ENCODE measurements around the gene ABHD8.
A peak's percentile ranks its signal among the peaks of the same experiment; 100 is the strongest.

ABHD8 gene

GRCh38 chr19:17303940-17304267 lies 679 bp upstream of the ABHD8 start:
- Histone ChIP-seq H3K14ac (ENCODE audit: low read length) (no peak overlapping the region), H3K9me3 (ENCODE audit: insufficient read depth, low read depth, low read length) (no peaks in the 10 kb centered on the region), H3K79me2 (ENCODE audit: control insufficient read depth, insufficient read depth, low read length, poor library complexity) (peaks cover 11% of the 10 kb centered on the region), H3K9ac (ENCODE audit: low read length) (no peak overlapping the region), H3K36me3 (ENCODE audit: control insufficient read depth in 1 of 2, insufficient read depth in 2 of 2, low read length in 2 of 2) (peaks cover 11 to 16% of the 10 kb centered on the region in 2 experiments), H2BK5ac (ENCODE audit: low read depth, low read length, poor library complexity) (no peak overlapping the region), H4K12ac (ENCODE audit: low read depth, low read length) (no peak overlapping the region), H3K27me3 (ENCODE audit: insufficient read depth, low read length) (no peaks in the 10 kb centered on the region), H2AFZ (ENCODE audit: insufficient read depth, low read length, poor library complexity) (no peak overlapping the region), H3K4me1 (ENCODE audit: control insufficient read depth in 1 of 2, insufficient read depth in 2 of 2, low read length in 2 of 2) (peaks cover 23 to 32% of the 10 kb centered on the region in 2 experiments), H3K79me1 (ENCODE audit: low read length) (peaks cover 24% of the 10 kb centered on the region), H2BK12ac (ENCODE audit: low read length) (peak overlapping the region; percentile 29), H2BK120ac (ENCODE audit: insufficient read depth, low read length, poor library complexity) (no peak overlapping the region), H4K8ac (ENCODE audit: low read depth, low read length) (no peak overlapping the region), H3K4me2 (ENCODE audit: low read length) (no peak overlapping the region), H3K4ac (ENCODE audit: low read depth, low read length) (no peak overlapping the region), H3K18ac (ENCODE audit: low read length) (no peak overlapping the region), H3K23ac (ENCODE audit: low read length) (no peak overlapping the region), H4K91ac (ENCODE audit: low read depth, low read length) (no peak overlapping the region), H3K4me3 (ENCODE audit: low read depth, low read length) (no peak overlapping the region), H3K27ac (ENCODE audit: low read depth, low read length) (no peak overlapping the region), H2AK5ac (ENCODE audit: low read length) (no peak overlapping the region)
- no CpG with 5 or more reads among the region's 12 CpGs for WGBS (ENCODE audit: extremely low coverage, insufficient coverage, insufficient read length)
- DNase-seq = no peak

DNA sequence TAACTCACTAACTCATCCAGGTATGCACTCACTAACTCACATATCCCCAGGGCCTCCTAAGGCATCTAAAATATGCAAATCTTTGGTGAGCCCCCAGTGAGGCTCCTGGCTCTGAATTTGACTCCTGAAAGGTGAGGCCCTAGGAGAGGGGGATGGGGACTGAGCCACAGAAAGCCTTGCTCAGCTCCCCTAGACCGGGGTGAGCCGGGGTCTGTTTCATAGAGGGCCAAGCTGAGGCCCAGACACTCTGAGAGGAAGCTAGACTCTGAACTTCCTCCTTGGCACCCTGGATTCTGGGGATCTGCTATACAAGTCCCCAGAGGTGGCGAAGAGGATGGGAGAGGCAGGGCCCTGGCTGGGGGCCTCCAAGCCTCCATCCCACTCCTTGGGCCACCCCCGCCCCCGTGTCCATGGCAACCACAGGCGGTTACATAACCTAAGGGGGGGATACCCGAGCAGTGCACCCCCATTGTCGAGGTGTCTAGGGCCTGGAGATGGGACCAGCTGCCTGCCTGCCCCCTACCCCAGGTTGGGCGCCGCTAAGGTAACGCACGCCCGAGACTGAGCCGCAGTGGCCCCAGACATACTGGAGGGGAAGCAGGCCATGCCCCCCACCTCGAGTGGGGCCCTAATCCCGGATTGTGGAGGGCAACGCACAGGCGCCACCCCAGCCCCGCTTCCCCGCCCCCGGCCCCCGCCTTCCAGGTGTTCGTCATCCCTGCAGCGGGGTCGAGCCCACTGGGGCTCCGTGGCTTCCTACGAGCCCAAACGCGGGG lies 646 bp downstream of the ABHD8 start:
- Histone ChIP-seq H3K79me2 (ENCODE audit: control insufficient read depth, insufficient read depth, low read length, poor library complexity) (peaks cover 11% of the 10 kb centered on the region), H4K12ac (ENCODE audit: low read depth, low read length) (peak overlapping the region; percentile 90), H4K91ac (ENCODE audit: low read depth, low read length) (peak overlapping the region; percentile 93), H4K8ac (ENCODE audit: low read depth, low read length) (peak overlapping the region; percentile 92), H3K27ac (ENCODE audit: low read depth, low read length) (peak overlapping the region; percentile 42), H2BK12ac (ENCODE audit: low read length) (peak overlapping the region; percentile 64), H3K18ac (ENCODE audit: low read length) (peak overlapping the region; percentile 73), H3K79me1 (ENCODE audit: low read length) (peaks cover 24% of the 10 kb centered on the region), H2BK120ac (ENCODE audit: insufficient read depth, low read length, poor library complexity) (peak overlapping the region; percentile 67), H2AK5ac (ENCODE audit: low read length) (peak overlapping the region; percentile 73), H3K4ac (ENCODE audit: low read depth, low read length) (peak overlapping the region; percentile 85), H2AFZ (ENCODE audit: insufficient read depth, low read length, poor library complexity) (peak overlapping the region; percentile 74), H3K9me3 (ENCODE audit: insufficient read depth, low read depth, low read length) (no peaks in the 10 kb centered on the region), H3K36me3 (ENCODE audit: control insufficient read depth in 1 of 2, insufficient read depth in 2 of 2, low read length in 2 of 2) (peaks cover 11 to 18% of the 10 kb centered on the region in 2 experiments), H3K14ac (ENCODE audit: low read length) (peak overlapping the region; percentile 87), H3K23ac (ENCODE audit: low read length) (no peak overlapping the region), H3K4me1 (ENCODE audit: control insufficient read depth in 1 of 2, insufficient read depth in 2 of 2, low read length in 2 of 2) (peaks cover 19 to 27% of the 10 kb centered on the region in 2 experiments), H2BK5ac (ENCODE audit: low read depth, low read length, poor library complexity) (peak overlapping the region; percentile 68), H3K4me3 (ENCODE audit: low read depth, low read length) (peak overlapping the region; percentile 71), H3K27me3 (ENCODE audit: insufficient read depth, low read length) (no peaks in the 10 kb centered on the region), H3K9ac (ENCODE audit: low read length) (peak overlapping the region; percentile 77), H3K4me2 (ENCODE audit: low read length) (peak overlapping the region; percentile 95)
- WGBS (ENCODE audit: extremely low coverage, insufficient coverage, insufficient read length) = no CpG with 5 or more reads among the region's 29 CpGs
- DNase-seq = peak; percentile 65 to 81

DNA sequence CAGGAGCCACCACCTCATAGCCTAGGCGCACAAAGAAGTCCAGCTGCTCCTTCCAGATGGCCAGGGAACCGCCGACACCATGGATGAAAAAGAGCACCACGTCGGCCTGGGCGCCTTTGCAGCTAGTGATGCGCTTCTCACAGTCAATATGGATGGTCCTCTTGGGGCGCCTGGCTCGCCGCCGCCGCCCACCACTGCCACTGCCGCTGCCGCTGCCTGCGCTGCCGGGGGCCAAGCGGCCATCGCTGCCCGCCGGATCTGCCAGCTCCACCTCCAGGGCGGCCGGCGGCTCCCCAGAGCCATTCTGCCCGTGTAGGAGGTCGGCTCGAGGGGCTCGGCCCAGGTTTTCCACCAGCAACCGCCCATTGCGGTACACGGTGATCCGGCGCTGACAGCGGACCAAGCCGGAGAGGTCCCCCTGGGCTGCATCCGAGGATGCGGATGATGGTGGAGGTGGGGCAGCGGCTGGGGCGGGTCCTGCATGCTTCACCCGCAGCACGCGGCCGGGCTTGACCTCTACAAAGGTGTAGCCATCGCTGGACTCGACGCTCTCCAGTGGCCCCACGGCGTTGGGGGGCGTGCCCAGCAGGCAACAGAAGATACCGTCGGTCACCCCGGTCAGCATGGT lies 2.1 kb downstream of the ABHD8 start:
- H2BK120ac ChIP-seq (ENCODE audit: insufficient read depth, low read length, poor library complexity) = no peak overlapping the region
- no peak for DNase-seq
- no peak overlapping the region for H4K8ac ChIP-seq (ENCODE audit: low read depth, low read length)
- no peak overlapping the region for H3K23ac ChIP-seq (ENCODE audit: low read length)
- no peak overlapping the region for H3K9ac ChIP-seq (ENCODE audit: low read length)
- H3K79me2 ChIP-seq (ENCODE audit: control insufficient read depth, insufficient read depth, low read length, poor library complexity) = peaks cover 8% of the 10 kb centered on the region
- H2BK5ac ChIP-seq (ENCODE audit: low read depth, low read length, poor library complexity) = no peak overlapping the region
- H3K9me3 ChIP-seq (ENCODE audit: insufficient read depth, low read depth, low read length) = no peaks in the 10 kb centered on the region
- H3K18ac ChIP-seq (ENCODE audit: low read length) = no peak overlapping the region
- no peak overlapping the region for H4K91ac ChIP-seq (ENCODE audit: low read depth, low read length)
- H2AK5ac ChIP-seq (ENCODE audit: low read length) = no peak overlapping the region
- peaks cover 23% of the 10 kb centered on the region for H3K79me1 ChIP-seq (ENCODE audit: low read length)
- H3K4ac ChIP-seq (ENCODE audit: low read depth, low read length) = no peak overlapping the region
- peaks cover 16 to 28% of the 10 kb centered on the region in 2 experiments for H3K4me1 ChIP-seq (ENCODE audit: control insufficient read depth in 1 of 2, insufficient read depth in 2 of 2, low read length in 2 of 2)
- no peak overlapping the region for H4K12ac ChIP-seq (ENCODE audit: low read depth, low read length)
- no peak overlapping the region for H2BK12ac ChIP-seq (ENCODE audit: low read length)
- H3K4me2 ChIP-seq (ENCODE audit: low read length) = no peak overlapping the region
- no CpG with 5 or more reads among the region's 51 CpGs for WGBS (ENCODE audit: extremely low coverage, insufficient coverage, insufficient read length)
- H3K14ac ChIP-seq (ENCODE audit: low read length) = no peak overlapping the region
- no peak overlapping the region for H3K27ac ChIP-seq (ENCODE audit: low read depth, low read length)
- H2AFZ ChIP-seq (ENCODE audit: insufficient read depth, low read length, poor library complexity) = no peak overlapping the region
- H3K4me3 ChIP-seq (ENCODE audit: low read depth, low read length) = peak overlapping the region; percentile 21
- no peaks in the 10 kb centered on the region for H3K27me3 ChIP-seq (ENCODE audit: insufficient read depth, low read length)
- peaks cover 11 to 18% of the 10 kb centered on the region in 2 experiments for H3K36me3 ChIP-seq (ENCODE audit: control insufficient read depth in 1 of 2, insufficient read depth in 2 of 2, low read length in 2 of 2)

GRCh38 chr19:17296976-17297375 lies 6.2 kb downstream of the ABHD8 start:
- Histone ChIP-seq H2AFZ (ENCODE audit: insufficient read depth, low read length, poor library complexity) (no peak overlapping the region), H3K23ac (ENCODE audit: low read length) (no peak overlapping the region), H3K4me1 (ENCODE audit: control insufficient read depth in 1 of 2, insufficient read depth in 2 of 2, low read length in 2 of 2) (peaks cover 4 to 11% of the 10 kb centered on the region in 2 experiments), H3K79me2 (ENCODE audit: control insufficient read depth, insufficient read depth, low read length, poor library complexity) (no peaks in the 10 kb centered on the region), H4K12ac (ENCODE audit: low read depth, low read length) (no peak overlapping the region), H3K79me1 (ENCODE audit: low read length) (peaks cover 10% of the 10 kb centered on the region), H3K14ac (ENCODE audit: low read length) (no peak overlapping the region), H2AK5ac (ENCODE audit: low read length) (no peak overlapping the region), H3K4me2 (ENCODE audit: low read length) (no peak overlapping the region), H3K9ac (ENCODE audit: low read length) (no peak overlapping the region), H3K27me3 (ENCODE audit: insufficient read depth, low read length) (no peaks in the 10 kb centered on the region), H2BK120ac (ENCODE audit: insufficient read depth, low read length, poor library complexity) (no peak overlapping the region), H3K27ac (ENCODE audit: low read depth, low read length) (no peak overlapping the region), H2BK12ac (ENCODE audit: low read length) (no peak overlapping the region), H4K91ac (ENCODE audit: low read depth, low read length) (no peak overlapping the region), H3K18ac (ENCODE audit: low read length) (no peak overlapping the region), H3K4me3 (ENCODE audit: low read depth, low read length) (no peak overlapping the region), H3K36me3 (ENCODE audit: control insufficient read depth in 1 of 2, insufficient read depth in 2 of 2, low read length in 2 of 2) (peaks cover 21 to 27% of the 10 kb centered on the region in 2 experiments), H4K8ac (ENCODE audit: low read depth, low read length) (no peak overlapping the region), H2BK5ac (ENCODE audit: low read depth, low read length, poor library complexity) (no peak overlapping the region), H3K9me3 (ENCODE audit: insufficient read depth, low read depth, low read length) (peaks cover 4% of the 10 kb centered on the region), H3K4ac (ENCODE audit: low read depth, low read length) (no peak overlapping the region)
- no CpG with 5 or more reads among the region's 6 CpGs for whole genome bisulfite sequencing (ENCODE audit: extremely low coverage, insufficient coverage, insufficient read length)
- DNase-seq = peak; percentile 92 to 94

All from trophoblast cell (in vitro differentiated cells and primary cell).